ENCODE data around the gene LSMEM2. TPM values are rescaled to one million over a fixed set of nuclear protein-coding genes. Genes with fewer than 3 reads are reported as not detected.

The LSMEM2 gene
- total RNA-seq, 6 donors from 2014 or later: 0.14 to 0.59 TPM; not detected in 4

DNA sequence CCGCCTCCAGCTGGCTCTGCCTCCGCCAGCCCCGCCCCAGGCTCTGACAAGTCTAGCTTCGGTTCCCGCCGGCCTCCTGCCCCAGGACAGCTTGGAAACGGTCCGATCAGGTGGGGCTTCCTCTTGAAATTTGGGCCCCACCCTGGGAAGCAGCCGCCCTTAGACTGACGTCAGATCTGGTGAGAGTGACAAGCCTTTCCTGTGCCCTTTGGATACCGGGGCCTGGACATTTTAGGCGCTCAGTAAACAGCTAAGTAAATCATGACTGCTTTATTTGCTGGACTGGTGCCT lies 20.7 kb downstream of the LSMEM2 start:
- no peak for ATAC-seq (ENCODE audit: low FRiP score in 2 of 2)

GRCh38 chr3:50299929-50300680 lies 21.2 kb downstream of the LSMEM2 start:
- Histone ChIP-seq H3K4me1 (peaks cover 41 to 55% (median 52%) of the 10 kb centered on the region in 4 donors), H3K27me3 (no peaks in the 10 kb centered on the region), H3K9me3 (no peaks in the 10 kb centered on the region), H3K27ac (peak overlapping the region; percentile 85 to 93 (median 92)), H3K4me3 (peak overlapping the region in 3 of 4 donors; percentile 55 to 86 (median 64)), H3K36me3 (peaks cover 0 to 13% (median 2%) of the 10 kb centered on the region in 4 donors)
- DNase-seq (peak in 1 of 2 donors; percentile 75), ATAC-seq (ENCODE audit: low FRiP score in 2 of 2) (peak; percentile 3 to 34)
- WGBS, 2 donors: 44 to 49% methylated on average over 11 to 12 of the region's 12 CpGs
- TF ChIP-seq CTCF (IDR thresholded peaks at IDR 0.05): peak in 2 of 6 experiments; percentile 2 to 8
- no peak for TF ChIP-seq EP300 (IDR thresholded peaks at IDR 0.05)

More for the DNA sequence above, 20.7 kb downstream of the LSMEM2 start:
- H3K4me3 ChIP-seq: peak overlapping the region in 3 of 4 donors; percentile 55 to 86 (median 64)
- no peaks in the 10 kb centered on the region for H3K27me3 ChIP-seq
- H3K36me3 ChIP-seq: peaks cover 0 to 13% (median 2%) of the 10 kb centered on the region in 4 donors
- TF ChIP-seq POLR2AphosphoS5 (IDR thresholded peaks at IDR 0.05) (peak; percentile 32 to 60), CTCF (IDR thresholded peaks at IDR 0.05) (no peak), POLR2A (IDR thresholded peaks at IDR 0.05) (no peak), EP300 (IDR thresholded peaks at IDR 0.05) (peak in 3 of 4 donors; percentile 28 to 91 (median 86))
- 3% methylated on average over 12 of the region's 12 CpGs; no CpG with 5 or more reads in 1 of the 2 donors for WGBS, 2 donors
- H3K27ac ChIP-seq: peak overlapping the region; percentile 85 to 93 (median 92)
- no peaks in the 10 kb centered on the region for H3K9me3 ChIP-seq
- no peak for DNase-seq
- peaks cover 41 to 55% (median 52%) of the 10 kb centered on the region in 4 donors for H3K4me1 ChIP-seq

- Histone ChIP-seq H3K27me3 (no peaks in the 10 kb centered on the region), H3K4me1 (peaks cover 41 to 55% (median 52%) of the 10 kb centered on the region in 4 donors), H3K27ac (peak overlapping the region; percentile 85 to 93 (median 92)), H3K9me3 (no peaks in the 10 kb centered on the region), H3K4me3 (peak overlapping the region in 1 of 4 donors; percentile 86), H3K36me3 (peaks cover 0 to 13% (median 2%) of the 10 kb centered on the region in 4 donors)
- TF ChIP-seq POLR2AphosphoS5 (IDR thresholded peaks at IDR 0.05) (no peak), CTCF (IDR thresholded peaks at IDR 0.05) (no peak), EP300 (IDR thresholded peaks at IDR 0.05) (no peak), POLR2A (IDR thresholded peaks at IDR 0.05) (no peak)
- DNase-seq (no peak), ATAC-seq (ENCODE audit: low FRiP score in 2 of 2) (no peak)
- WGBS, 2 donors: 82 to 89% methylated on average over 4 to 6 of the region's 6 CpGs
Observed at GRCh38 chr3:50300681-50301254, 21.9 kb downstream of the LSMEM2 start.

- no peaks in the 10 kb centered on the region for H3K27me3 ChIP-seq
- H3K4me3 ChIP-seq: peak overlapping the region; percentile 28 to 86 (median 45)
- peaks cover 41 to 55% (median 52%) of the 10 kb centered on the region in 4 donors for H3K4me1 ChIP-seq
- no peaks in the 10 kb centered on the region for H3K9me3 ChIP-seq
- peak overlapping the region; percentile 70 to 93 (median 92) for H3K27ac ChIP-seq
- ATAC-seq (ENCODE audit: low FRiP score in 2 of 2) (no peak), DNase-seq (peak in 1 of 2 donors; percentile 79)
- no peak for TF ChIP-seq POLR2A (IDR thresholded peaks at IDR 0.05)
- no peak for TF ChIP-seq POLR2AphosphoS5 (IDR thresholded peaks at IDR 0.05)
- no peak for TF ChIP-seq EP300 (IDR thresholded peaks at IDR 0.05)
- TF ChIP-seq CTCF (IDR thresholded peaks at IDR 0.05): no peak
- peaks cover 0 to 16% (median 0%) of the 10 kb centered on the region in 4 donors for H3K36me3 ChIP-seq
- 70 to 82% methylated on average over 20 to 32 of the region's 32 CpGs for WGBS, 2 donors
Observed at GRCh38 chr3:50302095-50303012, 23.5 kb downstream of the LSMEM2 start.
